HepG2 (cell line): ENCODE results near the gene ZNF554. TPM values are rescaled to one million over a fixed set of nuclear protein-coding genes. Genes with fewer than 3 reads are reported as not detected.
A peak's percentile ranks its signal among the peaks of the same experiment; 100 is the strongest.

Source experiments
- CBFB ChIP-seq: sonication (generic); formaldehyde crosslinking; IDR thresholded peaks from 2 replicates; pipeline ENCODE4 v1.4.0; 2020; ENCODE audit warnings: missing genetic modification reagents
- DR1 ChIP-seq: sonication (generic); formaldehyde crosslinking; IDR thresholded peaks from 2 replicates; pipeline ENCODE4 v1.8.0; 2021; ENCODE audit warnings: mild to moderate bottlenecking, missing genetic modification reagents, inconsistent platforms
- MBNL3 ChIP-seq: fragments of 250-450 bp; sonication (Bioruptor Pico); conservative IDR thresholded peaks from 2 replicates; pipeline ENCODE4 v1.8.0; 2022; ENCODE audit warnings: mild to moderate bottlenecking, inconsistent platforms
- NR2F1 ChIP-seq, 2 experiments: fragments of 450-650 bp in 1 of 2; formaldehyde crosslinking in 1 of 2; IDR thresholded peaks; 2 replicates each; pipeline versions ENCODE4 v1.5.0 to v1.6.1; 2016 to 2020; ENCODE audit warnings: mild to moderate bottlenecking in 1 of 2, missing compliant biosample characterization in 1 of 2, missing genetic modification reagents in 1 of 2, moderate library complexity in 1 of 2
- POGZ ChIP-seq: sonication (generic); formaldehyde crosslinking; IDR thresholded peaks from 2 replicates; pipeline ENCODE4 v1.4.0; 2020; ENCODE audit warnings: mild to moderate bottlenecking, missing genetic modification reagents
- SATB2 ChIP-seq: sonication (generic); formaldehyde crosslinking; IDR thresholded peaks from 2 replicates; pipeline ENCODE4 v1.5.0; 2020; ENCODE audit warnings: missing genetic modification reagents
- SMARCE1 ChIP-seq: fragments of 450-650 bp; IDR thresholded peaks from 2 replicates; pipeline ENCODE4 v1.6.1; 2017; ENCODE audit warnings: borderline replicate concordance
- SOX13 ChIP-seq, 3 experiments: fragments of 450-650 bp in 1 of 3; sonication (generic) in 1 of 3; formaldehyde crosslinking in 1 of 3; IDR thresholded peaks in 2 of 3; conservative IDR thresholded peaks in 1 of 3; 2 replicates each; pipeline versions ENCODE4 v1.5.0 to v1.6.1; 2016 to 2020; ENCODE audit warnings: antibody characterized with exemption in 1 of 3, mild to moderate bottlenecking in 1 of 3, missing compliant biosample characterization in 1 of 3, missing genetic modification reagents in 1 of 3, moderate library complexity in 1 of 3
- ZFP91 ChIP-seq: sonication (generic); formaldehyde crosslinking; IDR thresholded peaks from 2 replicates; pipeline ENCODE4 v1.9.0; 2022; ENCODE audit warnings: missing genetic modification reagents, mild to moderate bottlenecking, borderline replicate concordance
- ZGPAT ChIP-seq: IDR thresholded peaks from 2 replicates; pipeline ENCODE4 v1.6.1; 2016; ENCODE audit warnings: mild to moderate bottlenecking
- ZNF367 ChIP-seq: sonication (generic); formaldehyde crosslinking; IDR thresholded peaks from 2 replicates; pipeline ENCODE4 v1.4.0; 2020; ENCODE audit warnings: missing genetic modification reagents, borderline replicate concordance
- ZNF530 ChIP-seq: sonication (generic); formaldehyde crosslinking; IDR thresholded peaks from 2 replicates; pipeline ENCODE4 v1.5.0; 2020; ENCODE audit warnings: low read depth, mild to moderate bottlenecking, missing genetic modification reagents
- ZNF703 ChIP-seq: sonication (generic); formaldehyde crosslinking; IDR thresholded peaks from 2 replicates; pipeline ENCODE4 v1.5.1; 2020; ENCODE audit warnings: missing genetic modification reagents, mild to moderate bottlenecking, moderate library complexity, borderline replicate concordance
- ZNF773 ChIP-seq: sonication (generic); formaldehyde crosslinking; IDR thresholded peaks from 2 replicates; pipeline ENCODE4 v1.4.0; 2020; ENCODE audit warnings: missing genetic modification reagents, borderline replicate concordance
- polyA plus RNA-seq, 8 experiments: library from polyadenylated mRNA; depleted of rRNA in 3 of 8; stranded (reverse) in 7 of 8; unstranded in 1 of 8; fragments of >200 nt; fragmentation: Illumina TruSeq in 4 of 8; extraction: Trizol in 4 of 8; gene quantifications; 2 replicates each; pipeline versions ENCODE4 v1.2.1 to v1.2.3, GENCODE V29; 2011 to 2016; ENCODE audit warnings: low read depth in 4 of 8, missing spikeins in 1 of 8, mixed read lengths in 1 of 8; ENCODE audit not compliant: insufficient read depth in 1 of 8
- total RNA-seq, 5 experiments: library from RNA; depleted of rRNA; stranded (reverse); fragments of >200 nt; fragmentation: Illumina TruSeq; extraction: Trizol; gene quantifications; 2 replicates each; pipeline ENCODE4 v1.2.3, GENCODE V29; 2016; ENCODE audit warnings: low read depth in 1 of 5
- TF ChIP-seq, protein P1 (sequence below): sonication (generic); formaldehyde crosslinking; IDR thresholded peaks from 2 replicates; pipeline ENCODE4 v1.4.0; 2020; ENCODE audit warnings: mild to moderate bottlenecking, missing genetic modification reagents
- TF ChIP-seq, protein P2 (sequence below): sonication (generic); formaldehyde crosslinking; IDR thresholded peaks from 2 replicates; pipeline ENCODE4 v1.4.0; 2020; ENCODE audit warnings: missing genetic modification reagents; ENCODE audit errors: not compliant biosample characterization
- TF ChIP-seq, protein P3 (sequence below): IDR thresholded peaks from 2 replicates; pipeline ENCODE4 v1.6.1; 2016; ENCODE audit warnings: missing genetic modification reagents, missing compliant biosample characterization

The ZNF554 gene
- total and polyA plus RNA-seq, 2 of the 13 experiments (the other 11 are each of a cell fraction or from before 2014, with no cell fraction given): 2.2 to 2.7 TPM

DNA sequence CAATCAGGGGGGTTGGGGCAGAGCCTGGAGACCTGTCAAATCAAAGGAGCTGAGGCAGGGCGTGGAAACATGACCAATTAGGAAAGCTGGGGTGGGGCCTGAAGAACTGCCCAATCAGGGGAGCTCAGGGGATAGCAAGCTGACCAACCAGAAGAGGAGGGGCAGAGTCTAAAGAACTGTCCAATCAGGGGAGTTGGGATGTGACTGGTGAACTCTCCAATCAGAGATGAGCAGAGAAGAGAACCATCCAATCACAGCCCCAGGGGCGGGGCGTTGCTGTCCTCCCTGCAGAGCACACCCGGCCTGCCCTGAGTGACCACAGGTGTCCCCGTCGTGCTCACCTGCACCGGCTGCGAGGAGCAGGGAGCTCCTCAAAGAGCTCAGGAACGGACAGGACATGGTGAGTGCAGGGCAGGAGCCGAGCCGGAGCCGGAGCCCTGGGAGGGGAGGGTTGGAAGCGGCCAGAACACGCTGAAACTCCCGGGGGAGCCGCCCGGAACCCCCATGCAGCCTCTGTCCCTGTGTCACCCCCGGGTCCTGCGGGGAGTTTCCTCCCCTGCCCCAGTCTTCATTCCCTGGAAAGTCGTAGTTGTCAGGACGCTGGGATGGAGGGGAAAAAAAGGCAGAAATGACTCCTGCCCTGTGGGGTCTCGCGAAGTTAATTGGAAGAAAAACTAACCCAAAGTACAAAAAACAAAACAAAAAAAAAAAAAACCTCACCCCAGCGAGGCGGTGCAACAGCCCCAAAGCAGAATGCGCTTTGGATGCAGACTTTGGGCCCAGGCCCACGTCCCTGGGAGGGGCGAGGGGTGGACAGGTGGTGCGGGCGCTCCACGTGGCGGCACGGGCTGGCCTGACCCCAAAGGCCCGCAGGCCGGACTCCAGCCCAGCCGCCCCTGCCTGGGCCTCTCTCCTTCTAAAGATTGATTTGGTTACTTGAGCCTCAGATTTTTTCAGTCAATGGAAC is 47.6 kb downstream of the ZNF554 start, which contains the start of gene ZNF556 (continued):
- TF ChIP-seq, protein P1, sequence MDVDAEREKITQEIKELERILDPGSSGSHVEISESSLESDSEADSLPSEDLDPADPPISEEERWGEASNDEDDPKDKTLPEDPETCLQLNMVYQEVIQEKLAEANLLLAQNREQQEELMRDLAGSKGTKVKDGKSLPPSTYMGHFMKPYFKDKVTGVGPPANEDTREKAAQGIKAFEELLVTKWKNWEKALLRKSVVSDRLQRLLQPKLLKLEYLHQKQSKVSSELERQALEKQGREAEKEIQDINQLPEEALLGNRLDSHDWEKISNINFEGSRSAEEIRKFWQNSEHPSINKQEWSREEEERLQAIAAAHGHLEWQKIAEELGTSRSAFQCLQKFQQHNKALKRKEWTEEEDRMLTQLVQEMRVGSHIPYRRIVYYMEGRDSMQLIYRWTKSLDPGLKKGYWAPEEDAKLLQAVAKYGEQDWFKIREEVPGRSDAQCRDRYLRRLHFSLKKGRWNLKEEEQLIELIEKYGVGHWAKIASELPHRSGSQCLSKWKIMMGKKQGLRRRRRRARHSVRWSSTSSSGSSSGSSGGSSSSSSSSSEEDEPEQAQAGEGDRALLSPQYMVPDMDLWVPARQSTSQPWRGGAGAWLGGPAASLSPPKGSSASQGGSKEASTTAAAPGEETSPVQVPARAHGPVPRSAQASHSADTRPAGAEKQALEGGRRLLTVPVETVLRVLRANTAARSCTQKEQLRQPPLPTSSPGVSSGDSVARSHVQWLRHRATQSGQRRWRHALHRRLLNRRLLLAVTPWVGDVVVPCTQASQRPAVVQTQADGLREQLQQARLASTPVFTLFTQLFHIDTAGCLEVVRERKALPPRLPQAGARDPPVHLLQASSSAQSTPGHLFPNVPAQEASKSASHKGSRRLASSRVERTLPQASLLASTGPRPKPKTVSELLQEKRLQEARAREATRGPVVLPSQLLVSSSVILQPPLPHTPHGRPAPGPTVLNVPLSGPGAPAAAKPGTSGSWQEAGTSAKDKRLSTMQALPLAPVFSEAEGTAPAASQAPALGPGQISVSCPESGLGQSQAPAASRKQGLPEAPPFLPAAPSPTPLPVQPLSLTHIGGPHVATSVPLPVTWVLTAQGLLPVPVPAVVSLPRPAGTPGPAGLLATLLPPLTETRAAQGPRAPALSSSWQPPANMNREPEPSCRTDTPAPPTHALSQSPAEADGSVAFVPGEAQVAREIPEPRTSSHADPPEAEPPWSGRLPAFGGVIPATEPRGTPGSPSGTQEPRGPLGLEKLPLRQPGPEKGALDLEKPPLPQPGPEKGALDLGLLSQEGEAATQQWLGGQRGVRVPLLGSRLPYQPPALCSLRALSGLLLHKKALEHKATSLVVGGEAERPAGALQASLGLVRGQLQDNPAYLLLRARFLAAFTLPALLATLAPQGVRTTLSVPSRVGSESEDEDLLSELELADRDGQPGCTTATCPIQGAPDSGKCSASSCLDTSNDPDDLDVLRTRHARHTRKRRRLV: 0 out of 2 replicates have a peak, but pooled peaks have one; percentile 75
- peak; percentile 33; the same call in 1 of the 2 replicates for TF ChIP-seq ZGPAT (CRISPR knock-in tag)
- TF ChIP-seq DR1 (CRISPR knock-in tag): peak; percentile 88
- TF ChIP-seq ZNF703 (CRISPR knock-in tag): no peak; the same call in 1 of the 2 replicates
- TF ChIP-seq MBNL3 (CRISPR knock-in tag): no peak
- TF ChIP-seq, protein P2, sequence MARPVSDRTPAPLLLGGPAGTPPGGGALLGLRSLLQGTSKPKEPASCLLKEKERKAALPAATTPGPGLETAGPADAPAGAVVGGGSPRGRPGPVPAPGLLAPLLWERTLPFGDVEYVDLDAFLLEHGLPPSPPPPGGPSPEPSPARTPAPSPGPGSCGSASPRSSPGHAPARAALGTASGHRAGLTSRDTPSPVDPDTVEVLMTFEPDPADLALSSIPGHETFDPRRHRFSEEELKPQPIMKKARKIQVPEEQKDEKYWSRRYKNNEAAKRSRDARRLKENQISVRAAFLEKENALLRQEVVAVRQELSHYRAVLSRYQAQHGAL (CRISPR knock-in tag): no peak
- 0 out of 2 replicates have a peak, but pooled peaks have one; percentile 29 for TF ChIP-seq ZNF530 (CRISPR knock-in tag)
- TF ChIP-seq SOX13 (IDR thresholded peaks at IDR 0.05): no peak
- 0 out of 4 replicates have a peak, but pooled peaks of 1 of the 2 experiments have one; percentile 24 for TF ChIP-seq SOX13 (CRISPR knock-in tag; conservative IDR thresholded peaks at IDR 0.05 in 1 of 2, IDR thresholded peaks at IDR 0.05 in 1 of 2)
- peak; percentile 78 for TF ChIP-seq ZFP91 (CRISPR knock-in tag)
- TF ChIP-seq ZNF367 (CRISPR knock-in tag): no peak
- TF ChIP-seq, protein P3, sequence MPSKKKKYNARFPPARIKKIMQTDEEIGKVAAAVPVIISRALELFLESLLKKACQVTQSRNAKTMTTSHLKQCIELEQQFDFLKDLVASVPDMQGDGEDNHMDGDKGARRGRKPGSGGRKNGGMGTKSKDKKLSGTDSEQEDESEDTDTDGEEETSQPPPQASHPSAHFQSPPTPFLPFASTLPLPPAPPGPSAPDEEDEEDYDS (CRISPR knock-in tag): peak; percentile 97
- TF ChIP-seq SMARCE1: no peak
- TF ChIP-seq POGZ (CRISPR knock-in tag): peak; percentile 34; the same call in 1 of the 2 replicates
- peak; percentile 69; the same call in 1 of the 2 replicates for TF ChIP-seq CBFB (CRISPR knock-in tag)
- no peak for TF ChIP-seq ZNF773 (CRISPR knock-in tag)
- TF ChIP-seq SATB2 (CRISPR knock-in tag): no peak
- TF ChIP-seq NR2F1 (CRISPR knock-in tag; IDR thresholded peaks at IDR 0.05): 0 out of 4 replicates have a peak, but pooled peaks of 1 of the 2 experiments have one; percentile 15
